HEK293T (cell line): ENCODE data around the gene CYP4B1.

Source experiments
- FOXK2 ChIP-seq: fragments of 450-650 bp; IDR thresholded peaks from 2 replicates; pipeline ENCODE4 v1.6.1; 2016; ENCODE audit warnings: mild to moderate bottlenecking
- FOXM1 ChIP-seq: fragments of 450-650 bp; IDR thresholded peaks from 2 replicates; pipeline ENCODE4 v1.6.1; 2017; ENCODE audit warnings: mild to moderate bottlenecking, borderline replicate concordance
- SP1 ChIP-seq: fragments of 450-650 bp; IDR thresholded peaks from 2 replicates; pipeline ENCODE4 v1.6.1; 2017
- SUZ12 ChIP-seq: fragments of 450-650 bp; IDR thresholded peaks from 2 replicates; pipeline ENCODE4 v1.6.1; 2016; ENCODE audit warnings: mild to moderate bottlenecking
- ZNF384 ChIP-seq: fragments of 450-650 bp; IDR thresholded peaks from 2 replicates; pipeline ENCODE4 v1.6.1; 2016

DNA sequence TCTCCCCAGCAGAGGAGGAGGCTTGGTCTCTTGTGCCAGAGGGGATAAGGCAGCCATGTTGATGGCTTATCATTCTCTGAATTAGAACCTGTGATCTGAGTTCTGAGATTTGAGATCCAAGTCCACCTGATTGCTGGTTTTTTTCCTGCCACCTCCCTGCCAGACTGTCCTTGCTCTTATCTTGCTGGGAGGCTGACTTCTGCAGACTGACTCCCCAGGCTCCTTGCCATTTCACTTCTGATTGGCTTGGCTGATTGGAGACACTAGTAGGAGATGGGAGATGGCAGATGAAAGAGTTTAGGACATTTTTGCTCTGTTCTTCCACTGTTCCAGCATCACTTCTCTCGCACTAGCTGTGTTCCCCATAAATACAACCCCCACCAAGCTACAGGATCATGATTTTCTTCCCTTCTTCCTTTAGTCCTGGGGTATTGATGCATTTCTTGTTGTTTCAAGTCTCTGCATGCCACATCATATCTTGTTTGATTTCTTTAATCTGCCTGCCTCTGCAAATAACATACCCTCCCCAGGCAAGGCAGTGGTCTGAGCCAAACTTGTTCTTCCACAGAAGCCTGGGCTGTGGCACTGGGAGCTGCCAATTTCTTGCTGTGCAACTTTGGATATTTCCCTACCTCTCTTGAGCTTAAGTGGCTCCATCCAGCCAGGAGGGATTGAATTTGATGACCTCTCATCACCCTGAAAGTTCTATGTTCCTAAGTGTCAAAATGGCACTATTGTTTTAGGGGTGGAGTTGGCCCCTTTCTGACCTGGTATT is 963 bp upstream of the CYP4B1 start:
- TF ChIP-seq SP1 (no peak), FOXK2 (no peak), FOXM1 (no peak), ZNF384 (no peak), SUZ12 (no peak)
